Measurements from ENCODE around the gene PRPSAP1.
A peak's percentile ranks its signal among the peaks of the same experiment; 100 is the strongest.

Gene PRPSAP1

GRCh38 chr17:76353599-76354316 is at the start of gene PRPSAP1:
PRPSAP1 (minus strand) TSS chr17:76353916; CDS start chr17:76353703, 213 bp downstream.
- DNase-seq = peak; percentile 96

GRCh38 chr17:76402711-76403110 is 49.0 kb upstream of the PRPSAP1 start:
- no peak for DNase-seq

- no peak for DNase-seq
Measured at GRCh38 chr17:76399175-76400172, 45.8 kb upstream of the PRPSAP1 start.

- DNase-seq = no peak
Measured at GRCh38 chr17:76398523-76399174, 44.9 kb upstream of the PRPSAP1 start.

GRCh38 chr17:76397687-76398522 is 44.2 kb upstream of the PRPSAP1 start:
- DNase-seq = peak; percentile 21

- no peak for DNase-seq
Measured at GRCh38 chr17:76397184-76397583, 43.5 kb upstream of the PRPSAP1 start.

GRCh38 chr17:76395980-76396379 is 42.3 kb upstream of the PRPSAP1 start:
- no peak for DNase-seq

GRCh38 chr17:76394166-76394565 is 40.5 kb upstream of the PRPSAP1 start:
- no peak for DNase-seq

GRCh38 chr17:76391200-76391715 is 37.5 kb upstream of the PRPSAP1 start:
- DNase-seq = no peak

GRCh38 chr17:76390003-76390421 is 36.3 kb upstream of the PRPSAP1 start:
- no peak for DNase-seq

- DNase-seq = no peak
Measured at GRCh38 chr17:76388966-76389888, 35.5 kb upstream of the PRPSAP1 start.

- DNase-seq = no peak
Measured at GRCh38 chr17:76386966-76387765, 33.5 kb upstream of the PRPSAP1 start.

GRCh38 chr17:76385892-76386786 is 32.4 kb upstream of the PRPSAP1 start:
- peak; percentile 47 for DNase-seq

GRCh38 chr17:76384987-76385891 is 31.5 kb upstream of the PRPSAP1 start:
- DNase-seq = no peak

- no peak for DNase-seq
Measured at GRCh38 chr17:76384222-76384986, 30.7 kb upstream of the PRPSAP1 start, which contains the start of gene SPHK1. SPHK1 (plus strand) TSS chr17:76384609; CDS start chr17:76385645, 1,036 bp downstream.

GRCh38 chr17:76383546-76384221 is 30.0 kb upstream of the PRPSAP1 start:
- DNase-seq = no peak
